HG03196 (cell line): ENCODE results near the gene DPP8.
A peak's percentile ranks its signal among the peaks of the same experiment; 100 is the strongest.
"Not testable (repeated sequence)": the region's sequence is repeated elsewhere in the genome, so short reads cannot be mapped to it uniquely, and the experiment has no call there.

Source experiments
- ATAC-seq: cut with Tn5 transposase; IDR thresholded peaks from one replicate; pipeline ENCODE4 v1.9.1; 2021; ENCODE audit not compliant: unreplicated experiment

DPP8 gene

GRCh38 chr15:65516997-65517865 lies at the start of gene DPP8:
Gene DPP8, minus strand, starts transcription at chr15:65517689. Its CDS starts 5,136 bp downstream, at chr15:65512553.
- peak; percentile 94 for ATAC-seq

DNA sequence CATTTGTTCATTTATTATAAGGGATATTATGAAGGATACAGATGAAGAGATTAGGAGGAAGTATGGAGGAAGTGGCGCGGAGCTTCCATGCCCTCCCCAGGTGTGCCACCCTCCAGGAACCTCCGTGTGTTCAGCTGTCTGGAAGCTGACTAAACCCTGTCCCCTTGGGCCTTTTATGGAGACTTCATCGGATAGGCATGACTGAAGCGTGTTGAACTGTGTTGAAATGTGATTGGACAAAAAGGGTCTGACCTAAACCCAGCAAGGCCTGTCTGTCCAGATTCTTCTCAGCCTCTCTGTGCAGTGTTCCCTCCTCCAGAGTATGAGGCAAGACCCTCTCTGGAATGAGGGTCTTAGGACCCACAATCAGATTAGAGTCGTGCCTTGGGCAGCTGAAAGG lies 44.4 kb upstream of the DPP8 start:
- no peak for ATAC-seq

DNA sequence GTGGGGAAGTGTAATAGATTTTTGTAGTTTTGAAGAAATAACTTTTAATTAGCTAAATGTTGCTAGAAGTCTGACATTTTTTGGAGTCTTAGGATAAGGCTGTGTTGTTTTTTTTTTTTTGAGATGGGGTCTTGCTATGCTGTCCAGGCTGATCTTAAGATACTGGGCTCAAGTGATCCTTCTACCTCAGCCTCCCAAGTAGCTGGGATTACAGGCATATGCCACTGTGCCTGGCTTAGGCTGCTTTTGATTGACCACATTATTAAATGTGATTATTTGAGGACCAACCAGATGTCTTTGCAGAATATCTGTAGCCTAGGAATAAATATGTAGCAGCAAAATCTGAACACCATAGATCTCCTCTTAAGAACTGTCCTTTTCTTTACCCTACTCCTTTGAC lies 42.5 kb upstream of the DPP8 start:
- ATAC-seq = no peak

GRCh38 chr15:65558997-65559760 lies 41.7 kb upstream of the DPP8 start:
- ATAC-seq = no peak

DNA sequence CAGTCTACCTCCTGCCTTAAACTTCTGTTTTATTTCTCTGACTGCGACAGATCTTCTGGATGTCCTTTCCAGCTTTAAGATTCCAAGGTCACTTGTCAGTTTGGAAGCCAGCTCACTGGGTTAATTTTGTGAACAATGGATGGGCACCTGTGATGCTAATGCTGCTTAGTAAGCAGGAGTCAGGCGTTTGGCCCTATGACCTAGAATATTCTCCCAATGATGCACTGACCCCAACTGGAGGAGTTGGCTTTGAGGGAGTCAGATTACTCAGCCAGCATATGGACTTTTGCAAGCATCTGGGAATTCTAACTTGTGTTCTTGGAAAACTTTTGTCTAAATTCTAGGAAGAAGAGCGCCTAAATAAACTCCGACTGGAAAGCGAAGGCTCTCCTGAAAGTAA lies 40.8 kb upstream of the DPP8 start:
- ATAC-seq = no peak

GRCh38 chr15:65556622-65557021 lies 39.1 kb upstream of the DPP8 start:
- ATAC-seq = no peak

DNA sequence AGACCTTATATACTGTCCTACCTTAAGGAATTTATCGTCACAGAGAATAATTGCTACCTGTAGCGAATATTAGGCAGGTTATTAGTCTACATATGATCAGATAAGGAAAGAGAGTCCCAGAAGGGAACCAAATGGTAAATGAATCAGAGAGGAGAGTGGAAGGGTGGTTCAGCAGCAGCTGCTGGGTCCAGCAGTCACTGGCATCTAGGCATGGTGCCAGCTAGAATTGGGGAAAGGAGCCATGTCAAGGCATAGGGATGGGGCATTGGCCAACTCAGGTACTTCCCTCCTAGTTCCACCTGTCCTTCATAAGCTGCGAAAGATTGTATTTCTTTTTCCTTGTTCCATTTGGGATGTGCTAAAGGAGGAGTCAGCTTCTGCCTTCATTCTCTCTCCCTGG lies 36.2 kb upstream of the DPP8 start:
- no peak for ATAC-seq

GRCh38 chr15:65552851-65553250 lies 35.4 kb upstream of the DPP8 start:
- not testable (repeated sequence) for ATAC-seq

DNA sequence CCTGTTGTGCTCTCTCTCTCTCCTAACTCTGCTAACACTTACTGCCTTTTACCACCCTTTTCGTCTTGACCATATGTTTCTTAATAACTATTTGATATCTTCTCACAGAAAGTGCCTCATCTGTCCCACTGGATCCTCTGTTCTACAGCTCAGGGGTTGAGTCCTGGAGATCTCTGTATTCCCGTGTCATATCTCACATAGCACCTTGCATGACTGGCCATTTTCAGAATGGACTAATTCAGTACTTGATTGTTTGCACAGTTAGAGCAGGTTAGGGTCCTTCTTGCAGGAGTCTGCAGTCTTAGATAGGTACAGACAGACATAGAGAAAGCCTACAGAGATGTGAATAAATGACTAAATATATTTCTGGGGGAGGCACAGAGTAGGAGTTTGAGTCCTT lies 33.7 kb upstream of the DPP8 start:
- ATAC-seq = no peak

DNA sequence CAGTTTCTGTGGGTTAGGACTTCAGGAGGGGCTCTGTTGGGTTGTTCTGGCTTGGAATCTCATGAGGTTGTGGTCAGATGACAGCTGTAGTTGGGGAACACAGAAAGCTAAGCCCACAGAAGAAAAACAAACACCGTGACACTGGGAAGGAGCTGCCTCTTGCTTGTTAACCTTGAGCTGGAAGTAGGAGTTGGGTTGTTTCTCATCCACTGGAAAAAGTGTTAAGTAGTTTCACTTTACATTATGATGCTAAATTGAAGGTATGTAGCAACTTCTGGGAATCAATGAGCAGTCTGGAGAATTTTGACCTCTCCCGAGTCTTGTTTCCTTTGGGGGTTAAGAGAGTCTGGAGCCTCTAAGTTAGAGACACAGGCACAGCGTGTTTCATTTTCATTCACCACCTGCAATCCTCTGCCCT lies 33.2 kb upstream of the DPP8 start:
- no peak for ATAC-seq

DNA sequence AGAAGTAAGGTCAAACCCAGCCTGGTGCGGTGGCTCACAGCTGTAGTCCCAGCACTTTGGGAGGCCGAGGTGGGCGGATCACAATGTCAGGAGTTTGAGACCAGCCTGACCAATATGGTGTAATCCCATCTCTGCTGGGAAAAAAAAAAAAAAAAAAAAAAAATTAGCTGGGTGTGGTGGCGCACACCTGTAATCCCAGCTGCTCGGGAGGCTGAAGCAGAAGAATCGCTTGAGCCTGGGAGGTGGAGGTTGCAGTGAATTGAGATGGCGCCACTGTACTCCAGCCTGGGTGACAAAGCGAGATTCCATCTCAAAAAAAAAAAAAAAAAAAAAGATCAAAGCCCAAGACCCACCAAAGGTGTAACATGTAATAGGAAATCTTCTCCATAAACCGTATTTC lies 31.8 kb upstream of the DPP8 start:
- not testable (repeated sequence) for ATAC-seq

- ATAC-seq = no peak
Measured at GRCh38 chr15:65547841-65548240, 30.4 kb upstream of the DPP8 start.

GRCh38 chr15:65541231-65541820 lies 23.8 kb upstream of the DPP8 start:
- ATAC-seq = no peak

DNA sequence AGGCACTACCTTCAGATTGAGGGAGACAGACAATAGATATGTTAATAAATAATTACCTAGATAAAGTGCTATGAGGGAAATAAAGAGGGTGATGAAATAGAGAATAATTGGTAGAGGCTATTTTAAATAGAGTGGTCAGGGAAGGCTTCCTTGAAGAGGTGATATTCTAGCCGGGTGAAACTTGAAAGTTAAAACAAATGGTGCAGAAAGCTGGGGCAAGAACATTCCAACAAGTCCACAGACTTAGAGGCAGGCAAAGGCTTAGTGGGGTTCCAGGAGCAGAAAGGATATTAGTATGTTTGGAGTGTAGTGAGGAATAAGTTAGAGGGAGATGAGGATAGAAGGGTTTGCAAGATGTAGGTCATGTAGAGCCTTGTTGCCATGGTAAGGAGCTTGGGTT lies 22.8 kb upstream of the DPP8 start:
- ATAC-seq = no peak

DNA sequence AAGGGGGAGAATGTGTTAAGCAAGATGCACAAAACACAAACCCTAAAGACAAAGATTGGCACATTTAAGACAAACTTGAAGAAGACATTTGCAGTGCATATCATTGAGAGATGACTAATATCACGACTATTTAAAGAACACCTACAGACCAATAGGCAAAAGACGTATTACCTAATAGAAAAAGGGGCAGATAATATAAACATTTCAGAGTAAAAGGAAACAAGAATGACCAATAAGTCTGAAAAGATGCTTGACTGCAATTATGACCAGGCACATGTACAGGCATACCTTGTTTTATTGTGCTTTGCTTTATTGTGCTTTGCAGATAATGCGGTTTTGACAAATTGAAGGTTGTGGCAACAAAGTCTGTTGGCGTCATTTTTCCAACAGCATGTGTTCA lies 17.7 kb upstream of the DPP8 start:
- no peak for ATAC-seq

GRCh38 chr15:65533057-65533756 lies 15.7 kb upstream of the DPP8 start:
- no peak for ATAC-seq

GRCh38 chr15:65532738-65533051 lies 15.2 kb upstream of the DPP8 start:
- no peak for ATAC-seq

DNA sequence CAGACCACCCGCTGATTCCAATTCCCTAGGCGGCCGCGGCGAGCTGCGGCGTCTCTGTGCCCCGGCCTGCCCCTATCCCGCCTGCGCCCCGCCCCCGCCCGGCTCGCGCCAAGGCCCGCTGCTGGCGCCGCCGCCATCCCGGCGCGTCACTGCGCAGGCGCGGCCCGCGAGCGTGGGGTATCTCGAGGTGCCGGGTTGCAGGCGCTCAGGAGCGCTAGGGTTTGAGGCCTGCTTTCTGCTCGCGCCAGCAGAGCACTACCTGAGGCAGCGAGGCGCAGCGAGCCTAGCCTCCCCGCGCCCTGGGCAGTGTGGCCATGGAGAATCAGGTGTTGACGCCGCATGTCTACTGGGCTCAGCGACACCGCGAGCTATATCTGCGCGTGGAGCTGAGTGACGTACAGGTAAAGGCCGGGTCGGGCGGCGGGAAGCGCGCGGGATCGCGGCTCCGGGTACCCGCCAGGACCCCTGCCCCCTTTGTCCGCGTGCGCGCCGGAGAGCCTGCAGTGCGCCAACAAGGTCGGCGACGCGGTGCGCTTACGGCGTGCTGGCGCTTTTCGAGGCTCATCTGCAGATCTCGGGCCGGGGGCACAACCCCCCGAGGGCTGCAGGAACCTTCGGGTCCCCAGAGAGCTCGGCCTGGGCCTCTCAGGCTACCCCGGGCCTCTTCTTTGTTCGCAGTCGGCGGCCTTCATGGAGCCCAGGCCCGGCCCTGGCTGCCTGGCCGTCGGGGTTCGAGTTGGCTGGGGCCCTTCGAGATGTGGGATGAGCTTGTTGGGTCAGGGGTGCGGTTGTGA lies 13.0 kb upstream of the DPP8 start, which contains the start of gene HACD3:
HACD3 (plus strand) TSS at position 146 of the 794 bp plus-strand sequence; CDS start at position 315, 169 bp downstream.
- peak; percentile 78 for ATAC-seq

- ATAC-seq = no peak
Measured at GRCh38 chr15:65529762-65530317, 12.4 kb upstream of the DPP8 start.

GRCh38 chr15:65528461-65529060 lies 11.1 kb upstream of the DPP8 start:
- no peak for ATAC-seq
